Measurements from ENCODE around the gene VPS33A. TPM values are rescaled to one million over a fixed set of nuclear protein-coding genes. Genes with fewer than 3 reads are reported as not detected.
A peak's percentile ranks its signal among the peaks of the same experiment; 100 is the strongest.

VPS33A gene
- total and polyA plus RNA-seq, 2 of the 13 experiments (the other 11 are each of a cell fraction or from before 2014, with no cell fraction given) = 11.0 to 43.6 TPM

GRCh38 chr12:122226366-122227125 lies 39.7 kb downstream of the VPS33A start (continued):
- TF ChIP-seq, protein P1, sequence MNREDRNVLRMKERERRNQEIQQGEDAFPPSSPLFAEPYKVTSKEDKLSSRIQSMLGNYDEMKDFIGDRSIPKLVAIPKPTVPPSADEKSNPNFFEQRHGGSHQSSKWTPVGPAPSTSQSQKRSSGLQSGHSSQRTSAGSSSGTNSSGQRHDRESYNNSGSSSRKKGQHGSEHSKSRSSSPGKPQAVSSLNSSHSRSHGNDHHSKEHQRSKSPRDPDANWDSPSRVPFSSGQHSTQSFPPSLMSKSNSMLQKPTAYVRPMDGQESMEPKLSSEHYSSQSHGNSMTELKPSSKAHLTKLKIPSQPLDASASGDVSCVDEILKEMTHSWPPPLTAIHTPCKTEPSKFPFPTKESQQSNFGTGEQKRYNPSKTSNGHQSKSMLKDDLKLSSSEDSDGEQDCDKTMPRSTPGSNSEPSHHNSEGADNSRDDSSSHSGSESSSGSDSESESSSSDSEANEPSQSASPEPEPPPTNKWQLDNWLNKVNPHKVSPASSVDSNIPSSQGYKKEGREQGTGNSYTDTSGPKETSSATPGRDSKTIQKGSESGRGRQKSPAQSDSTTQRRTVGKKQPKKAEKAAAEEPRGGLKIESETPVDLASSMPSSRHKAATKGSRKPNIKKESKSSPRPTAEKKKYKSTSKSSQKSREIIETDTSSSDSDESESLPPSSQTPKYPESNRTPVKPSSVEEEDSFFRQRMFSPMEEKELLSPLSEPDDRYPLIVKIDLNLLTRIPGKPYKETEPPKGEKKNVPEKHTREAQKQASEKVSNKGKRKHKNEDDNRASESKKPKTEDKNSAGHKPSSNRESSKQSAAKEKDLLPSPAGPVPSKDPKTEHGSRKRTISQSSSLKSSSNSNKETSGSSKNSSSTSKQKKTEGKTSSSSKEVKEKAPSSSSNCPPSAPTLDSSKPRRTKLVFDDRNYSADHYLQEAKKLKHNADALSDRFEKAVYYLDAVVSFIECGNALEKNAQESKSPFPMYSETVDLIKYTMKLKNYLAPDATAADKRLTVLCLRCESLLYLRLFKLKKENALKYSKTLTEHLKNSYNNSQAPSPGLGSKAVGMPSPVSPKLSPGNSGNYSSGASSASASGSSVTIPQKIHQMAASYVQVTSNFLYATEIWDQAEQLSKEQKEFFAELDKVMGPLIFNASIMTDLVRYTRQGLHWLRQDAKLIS (CRISPR knock-in tag; IDR thresholded peaks at IDR 0.05) = no peak
- TF ChIP-seq ZSCAN20 (CRISPR knock-in tag; IDR thresholded peaks at IDR 0.05; ENCODE audit: borderline replicate concordance) (peak; percentile 90), TEAD2 (CRISPR knock-in tag; IDR thresholded peaks at IDR 0.05) (peak; percentile 97), ZBTB21 (CRISPR knock-in tag; IDR thresholded peaks at IDR 0.05) (0 out of 2 replicates have a peak, but pooled peaks have one; percentile 9), ZNF558 (CRISPR knock-in tag; IDR thresholded peaks at IDR 0.05; ENCODE audit: borderline replicate concordance) (peak; percentile 44; the same call in 1 of the 2 replicates), GABPA (IDR thresholded peaks at IDR 0.05; ENCODE audit: low read depth, low read length) (no peak), GABPA (CRISPR knock-in tag; IDR thresholded peaks at IDR 0.05; ENCODE audit: low read depth) (no peak), RXRB (CRISPR knock-in tag; IDR thresholded peaks at IDR 0.05; ENCODE audit: borderline replicate concordance) (peak; percentile 15; the same call in 1 of the 2 replicates), ZFP82 (CRISPR knock-in tag; IDR thresholded peaks at IDR 0.05; ENCODE audit: borderline replicate concordance) (no peak), NR2F1 (CRISPR knock-in tag; IDR thresholded peaks at IDR 0.05) (no peak), ZBTB42 (CRISPR knock-in tag; IDR thresholded peaks at IDR 0.05) (no peak), YEATS2 (CRISPR knock-in tag; IDR thresholded peaks at IDR 0.05; ENCODE audit: borderline replicate concordance) (no peak)
- TF ChIP-seq, protein P2, sequence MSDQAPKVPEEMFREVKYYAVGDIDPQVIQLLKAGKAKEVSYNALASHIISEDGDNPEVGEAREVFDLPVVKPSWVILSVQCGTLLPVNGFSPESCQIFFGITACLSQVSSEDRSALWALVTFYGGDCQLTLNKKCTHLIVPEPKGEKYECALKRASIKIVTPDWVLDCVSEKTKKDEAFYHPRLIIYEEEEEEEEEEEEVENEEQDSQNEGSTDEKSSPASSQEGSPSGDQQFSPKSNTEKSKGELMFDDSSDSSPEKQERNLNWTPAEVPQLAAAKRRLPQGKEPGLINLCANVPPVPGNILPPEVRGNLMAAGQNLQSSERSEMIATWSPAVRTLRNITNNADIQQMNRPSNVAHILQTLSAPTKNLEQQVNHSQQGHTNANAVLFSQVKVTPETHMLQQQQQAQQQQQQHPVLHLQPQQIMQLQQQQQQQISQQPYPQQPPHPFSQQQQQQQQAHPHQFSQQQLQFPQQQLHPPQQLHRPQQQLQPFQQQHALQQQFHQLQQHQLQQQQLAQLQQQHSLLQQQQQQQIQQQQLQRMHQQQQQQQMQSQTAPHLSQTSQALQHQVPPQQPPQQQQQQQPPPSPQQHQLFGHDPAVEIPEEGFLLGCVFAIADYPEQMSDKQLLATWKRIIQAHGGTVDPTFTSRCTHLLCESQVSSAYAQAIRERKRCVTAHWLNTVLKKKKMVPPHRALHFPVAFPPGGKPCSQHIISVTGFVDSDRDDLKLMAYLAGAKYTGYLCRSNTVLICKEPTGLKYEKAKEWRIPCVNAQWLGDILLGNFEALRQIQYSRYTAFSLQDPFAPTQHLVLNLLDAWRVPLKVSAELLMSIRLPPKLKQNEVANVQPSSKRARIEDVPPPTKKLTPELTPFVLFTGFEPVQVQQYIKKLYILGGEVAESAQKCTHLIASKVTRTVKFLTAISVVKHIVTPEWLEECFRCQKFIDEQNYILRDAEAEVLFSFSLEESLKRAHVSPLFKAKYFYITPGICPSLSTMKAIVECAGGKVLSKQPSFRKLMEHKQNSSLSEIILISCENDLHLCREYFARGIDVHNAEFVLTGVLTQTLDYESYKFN (CRISPR knock-in tag; conservative IDR thresholded peaks at IDR 0.05) = no peak; the same call in 1 of the 2 replicates

Measured in HepG2 (cell line).